HG02938 (cell line): ENCODE results near the gene CPN2.
A peak's percentile ranks its signal among the peaks of the same experiment; 100 is the strongest.

Experiments
- ATAC-seq: cut with Tn5 transposase; IDR thresholded peaks from one replicate; pipeline ENCODE4 v1.9.1; 2021; ENCODE audit warnings: mild to moderate bottlenecking, moderate library complexity; ENCODE audit not compliant: unreplicated experiment

The CPN2 gene

GRCh38 chr3:194330579-194330978 lies 20.5 kb downstream of the CPN2 start:
- no peak for ATAC-seq

GRCh38 chr3:194330160-194330559 lies 21.0 kb downstream of the CPN2 start:
- no peak for ATAC-seq

- ATAC-seq: no peak
Measured at GRCh38 chr3:194329583-194329965, 21.6 kb downstream of the CPN2 start.

GRCh38 chr3:194328942-194329582 lies 22.1 kb downstream of the CPN2 start:
- no peak for ATAC-seq

GRCh38 chr3:194328053-194328657 lies 23.0 kb downstream of the CPN2 start:
- no peak for ATAC-seq

- ATAC-seq: no peak
Measured at GRCh38 chr3:194327218-194328052, 23.7 kb downstream of the CPN2 start.

GRCh38 chr3:194326968-194327217 lies 24.2 kb downstream of the CPN2 start:
- no peak for ATAC-seq

GRCh38 chr3:194326192-194326967 lies 24.7 kb downstream of the CPN2 start:
- ATAC-seq: no peak

- no peak for ATAC-seq
Measured at GRCh38 chr3:194325424-194326153, 25.5 kb downstream of the CPN2 start.

- ATAC-seq: no peak
Measured at GRCh38 chr3:194324823-194325327, 26.3 kb downstream of the CPN2 start.

- ATAC-seq: peak; percentile 47
Measured at GRCh38 chr3:194323785-194324735, 27.1 kb downstream of the CPN2 start.

- no peak for ATAC-seq
Measured at GRCh38 chr3:194322678-194323211, 28.4 kb downstream of the CPN2 start.

GRCh38 chr3:194321693-194322640 lies 29.2 kb downstream of the CPN2 start:
- ATAC-seq: no peak

- no peak for ATAC-seq
Measured at GRCh38 chr3:194320744-194321243, 30.3 kb downstream of the CPN2 start.

- ATAC-seq: no peak
Measured at GRCh38 chr3:194320100-194320499, 31.0 kb downstream of the CPN2 start.

- no peak for ATAC-seq
Measured at GRCh38 chr3:194318511-194319161, 32.5 kb downstream of the CPN2 start.

GRCh38 chr3:194316918-194317317 lies 34.2 kb downstream of the CPN2 start:
- ATAC-seq: no peak
